Measurements from ENCODE around the gene RASA1. TPM values are rescaled to one million over a fixed set of nuclear protein-coding genes. Genes with fewer than 3 reads are reported as not detected.

Gene RASA1
- total RNA-seq, 2 experiments from 2014 or later, result 17.0 to 21.1 TPM

- ATAC-seq (ENCODE audit: low read depth), result no peak
- POLR2A ChIA-PET, result no interaction called here
- Mint-ChIP-seq H3K27me3 (no peaks in the 10 kb centered on the region), H3K27ac (peak overlapping the region; percentile 42), H3K4me1 (peaks cover 23% of the 10 kb centered on the region), H3K4me3 (no peak overlapping the region), H3K9me3 (no peaks in the 10 kb centered on the region), H3K36me3 (peaks cover 25% of the 10 kb centered on the region)
- no peak for DNase-seq
These were observed 137.9 kb downstream of the RASA1 start for GRCh38 chr5:87405472-87406155.

DNA sequence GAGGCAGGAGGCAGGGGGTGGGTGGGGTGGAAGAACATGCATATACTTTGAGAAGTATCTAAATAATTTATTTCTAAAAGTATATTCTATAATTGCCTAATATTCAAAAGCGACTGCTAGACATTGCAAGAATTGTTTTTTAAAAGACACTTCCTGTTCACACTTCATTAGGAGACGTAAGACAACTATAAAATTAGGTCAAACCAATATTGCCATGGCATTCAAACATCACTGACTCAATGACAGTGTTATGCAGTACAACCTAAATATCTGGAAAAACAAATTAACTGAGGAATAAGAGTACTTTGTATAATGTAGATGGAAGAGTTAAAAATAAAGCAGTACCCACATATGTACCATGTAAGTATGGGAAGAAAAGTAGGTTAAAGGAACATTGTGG lies 140.5 kb downstream of the RASA1 start:
- Mint-ChIP-seq H3K4me1 (peaks cover 33% of the 10 kb centered on the region), H3K9me3 (no peaks in the 10 kb centered on the region), H3K4me3 (no peak overlapping the region), H3K27me3 (no peaks in the 10 kb centered on the region), H3K36me3 (peaks cover 18% of the 10 kb centered on the region), H3K27ac (no peak overlapping the region)
- ATAC-seq (ENCODE audit: low read depth) (no peak), DNase-seq (no peak)
- POLR2A ChIA-PET, result no interaction called here

GRCh38 chr5:87410931-87411330 lies 143.2 kb downstream of the RASA1 start:
- H3K4me1 Mint-ChIP-seq, result peaks cover 32% of the 10 kb centered on the region
- no peak for ATAC-seq (ENCODE audit: low read depth)
- no peak for DNase-seq
- peaks cover 4% of the 10 kb centered on the region for H3K27me3 Mint-ChIP-seq
- peak overlapping the region; percentile 76 for H3K27ac Mint-ChIP-seq
- POLR2A ChIA-PET, result interaction anchor here (0.8 to 1.6 kb wide), 2 partner anchors 11 to 21 kb away, joined by 3 read pairs; no protein-coding TSS in a partner anchor
- peak overlapping the region; percentile 81 for H3K4me3 Mint-ChIP-seq
- peaks cover 14% of the 10 kb centered on the region for H3K36me3 Mint-ChIP-seq
- no peaks in the 10 kb centered on the region for H3K9me3 Mint-ChIP-seq

GRCh38 chr5:87411586-87411972 lies 143.9 kb downstream of the RASA1 start:
- Mint-ChIP-seq H3K27ac (peak overlapping the region; percentile 96), H3K36me3 (peaks cover 10% of the 10 kb centered on the region), H3K4me1 (peaks cover 28% of the 10 kb centered on the region), H3K27me3 (peaks cover 4% of the 10 kb centered on the region), H3K4me3 (peak overlapping the region; percentile 97), H3K9me3 (no peaks in the 10 kb centered on the region)
- no peak for DNase-seq
- no peak for ATAC-seq (ENCODE audit: low read depth)
- POLR2A ChIA-PET, result interaction anchor here (0.8 to 1.6 kb wide), 2 partner anchors 11 to 21 kb away, joined by 3 read pairs; no protein-coding TSS in a partner anchor

GRCh38 chr5:87411973-87412629 lies 144.4 kb downstream of the RASA1 start:
- H3K27ac Mint-ChIP-seq, result peak overlapping the region; percentile 96

DNA sequence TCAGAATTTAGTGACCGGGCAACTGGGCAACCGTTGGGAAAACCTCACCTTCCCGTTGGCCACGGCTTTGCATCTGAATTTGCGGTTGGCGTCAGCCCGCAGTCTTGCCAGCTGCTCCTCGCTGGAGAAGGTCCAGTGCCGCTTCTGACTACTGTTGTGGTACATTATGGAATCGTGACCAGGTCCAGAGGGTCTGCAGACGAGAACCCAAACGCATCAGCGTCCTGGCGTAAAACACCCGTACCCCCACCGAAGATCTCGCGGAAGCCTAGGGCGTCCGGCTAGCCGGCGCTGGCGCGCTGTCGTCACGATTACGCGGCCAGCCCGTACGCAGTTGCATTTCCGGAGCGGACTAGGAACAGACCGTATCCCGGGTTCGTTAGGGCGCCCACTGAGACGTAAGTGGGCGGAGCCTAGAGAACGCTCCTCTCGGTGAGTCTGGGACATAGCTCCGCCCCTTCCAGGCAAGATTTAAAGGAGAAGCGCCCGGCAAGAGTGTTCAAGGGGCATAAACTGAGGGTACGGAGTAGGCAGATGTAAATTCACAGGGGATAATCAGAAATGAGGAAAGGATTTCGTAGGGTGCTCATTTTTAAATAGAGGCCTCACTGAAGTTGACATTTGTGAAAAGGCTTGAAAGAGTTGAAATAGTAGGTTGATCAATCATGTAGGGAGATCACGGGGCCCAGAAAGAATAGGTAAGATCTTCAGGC lies 145.1 kb downstream of the RASA1 start, which contains the start of gene CCNH:
Gene CCNH (minus strand): TSS at position 301 of the 713 bp plus-strand sequence. CDS start 136 bp downstream, at position 165.
- no peaks in the 10 kb centered on the region for H3K9me3 Mint-ChIP-seq
- POLR2A ChIA-PET, result interaction anchor here (0.6 to 1.0 kb wide), 2 partner anchors 39 to 145 kb away, joined by 3 read pairs; partner anchors contain the start of gene RASA1
- H3K4me1 Mint-ChIP-seq, result peaks cover 25% of the 10 kb centered on the region
- peaks cover 8% of the 10 kb centered on the region for H3K36me3 Mint-ChIP-seq
- H3K4me3 Mint-ChIP-seq, result peak within 1 kb of the TSS; percentile 97
- peak; percentile 92 for DNase-seq
- peak within 1 kb of the TSS; percentile 96 for H3K27ac Mint-ChIP-seq
- ATAC-seq (ENCODE audit: low read depth), result peak; percentile 96
- peaks cover 4% of the 10 kb centered on the region for H3K27me3 Mint-ChIP-seq

More at GRCh38 chr5:87411973-87412629, 144.4 kb downstream of the RASA1 start:
- POLR2A ChIA-PET, result interaction anchor here (0.8 to 1.6 kb wide), 3 partner anchors 12 to 144 kb away, joined by 3 read pairs; partner anchors contain the start of gene RASA1
- Mint-ChIP-seq H3K9me3 (no peaks in the 10 kb centered on the region), H3K27me3 (peaks cover 4% of the 10 kb centered on the region), H3K4me3 (peak overlapping the region; percentile 97), H3K36me3 (peaks cover 9% of the 10 kb centered on the region), H3K4me1 (peaks cover 25% of the 10 kb centered on the region)
- peak; percentile 34 for ATAC-seq (ENCODE audit: low read depth)
- DNase-seq, result no peak

GRCh38 chr5:87413343-87413645 lies 145.6 kb downstream of the RASA1 start:
- peaks cover 23% of the 10 kb centered on the region for H3K4me1 Mint-ChIP-seq
- H3K27me3 Mint-ChIP-seq, result peaks cover 4% of the 10 kb centered on the region
- peaks cover 7% of the 10 kb centered on the region for H3K36me3 Mint-ChIP-seq
- DNase-seq, result no peak
- H3K4me3 Mint-ChIP-seq, result peak overlapping the region; percentile 97
- no peaks in the 10 kb centered on the region for H3K9me3 Mint-ChIP-seq
- peak overlapping the region; percentile 96 for H3K27ac Mint-ChIP-seq
- POLR2A ChIA-PET, result interaction anchor here (0.6 to 1.0 kb wide), 2 partner anchors 39 to 145 kb away, joined by 3 read pairs; partner anchors contain the start of gene RASA1
- no peak for ATAC-seq (ENCODE audit: low read depth)

GRCh38 chr5:87418506-87418905 lies 150.8 kb downstream of the RASA1 start:
- Mint-ChIP-seq H3K4me3 (no peak overlapping the region), H3K9me3 (no peaks in the 10 kb centered on the region), H3K4me1 (peaks cover 2% of the 10 kb centered on the region), H3K27ac (no peak overlapping the region), H3K27me3 (peaks cover 4% of the 10 kb centered on the region), H3K36me3 (no peaks in the 10 kb centered on the region)
- POLR2A ChIA-PET, result no interaction called here
- DNase-seq, result no peak
- ATAC-seq (ENCODE audit: low read depth), result no peak

GRCh38 chr5:87421307-87421706 lies 153.6 kb downstream of the RASA1 start:
- no peaks in the 10 kb centered on the region for H3K4me1 Mint-ChIP-seq
- no peak overlapping the region for H3K4me3 Mint-ChIP-seq
- no peaks in the 10 kb centered on the region for H3K27me3 Mint-ChIP-seq
- DNase-seq (no peak), ATAC-seq (ENCODE audit: low read depth) (no peak)
- POLR2A ChIA-PET, result no interaction called here
- no peaks in the 10 kb centered on the region for H3K9me3 Mint-ChIP-seq
- H3K27ac Mint-ChIP-seq, result no peak overlapping the region
- no peaks in the 10 kb centered on the region for H3K36me3 Mint-ChIP-seq

DNA sequence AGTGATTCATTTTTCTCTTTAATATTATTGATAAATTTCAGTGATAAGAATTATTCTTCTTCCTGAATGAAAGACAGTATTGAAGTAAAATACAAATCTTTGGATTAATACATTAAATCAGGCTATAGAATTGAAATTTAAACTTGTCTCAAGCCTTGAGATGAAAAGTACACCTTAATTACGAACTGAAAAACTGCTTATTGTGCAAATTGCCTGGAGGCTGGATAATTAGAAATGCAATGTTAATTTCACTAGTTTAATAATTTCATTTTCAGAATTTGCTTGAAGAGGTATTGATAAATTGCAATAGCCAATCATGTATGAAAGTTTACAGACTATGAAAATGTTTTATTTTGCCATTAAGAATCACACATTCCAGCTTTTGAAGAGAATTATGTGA lies 156.1 kb downstream of the RASA1 start:
- Mint-ChIP-seq H3K4me1 (no peaks in the 10 kb centered on the region), H3K27me3 (peaks cover 4% of the 10 kb centered on the region), H3K27ac (no peak overlapping the region), H3K36me3 (no peaks in the 10 kb centered on the region), H3K9me3 (no peaks in the 10 kb centered on the region), H3K4me3 (no peak overlapping the region)
- no peak for ATAC-seq (ENCODE audit: low read depth)
- DNase-seq, result no peak
- POLR2A ChIA-PET, result no interaction called here

GRCh38 chr5:87430863-87431457 lies 163.3 kb downstream of the RASA1 start:
- H3K9me3 Mint-ChIP-seq, result no peaks in the 10 kb centered on the region
- ATAC-seq (ENCODE audit: low read depth) (no peak), DNase-seq (no peak)
- no peak overlapping the region for H3K4me3 Mint-ChIP-seq
- H3K27me3 Mint-ChIP-seq, result peaks cover 5% of the 10 kb centered on the region
- POLR2A ChIA-PET, result no interaction called here
- H3K4me1 Mint-ChIP-seq, result no peaks in the 10 kb centered on the region
- no peaks in the 10 kb centered on the region for H3K36me3 Mint-ChIP-seq
- H3K27ac Mint-ChIP-seq, result no peak overlapping the region

DNA sequence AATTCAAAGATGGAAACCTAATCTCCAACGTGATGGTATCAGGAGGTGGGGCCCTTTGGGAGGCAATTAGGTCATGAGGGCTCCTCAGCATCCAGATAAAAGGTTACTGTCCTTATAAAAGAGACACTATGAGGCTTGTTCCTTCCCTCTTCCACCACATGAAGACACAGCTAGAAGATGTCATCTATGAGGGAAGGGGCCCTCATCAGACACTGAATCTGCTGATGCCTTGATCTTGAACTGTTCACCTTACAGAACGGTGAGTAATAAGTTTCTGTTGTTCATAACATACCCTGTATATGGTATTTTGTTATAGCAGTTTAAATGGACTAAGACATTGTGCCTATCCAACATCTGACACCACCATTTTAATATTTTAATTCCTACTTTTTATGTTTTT lies 164.8 kb downstream of the RASA1 start:
- Mint-ChIP-seq H3K9me3 (no peaks in the 10 kb centered on the region), H3K4me3 (no peak overlapping the region), H3K27ac (no peak overlapping the region), H3K27me3 (peaks cover 4% of the 10 kb centered on the region), H3K36me3 (no peaks in the 10 kb centered on the region), H3K4me1 (no peaks in the 10 kb centered on the region)
- ATAC-seq (ENCODE audit: low read depth) (no peak), DNase-seq (no peak)
- POLR2A ChIA-PET, result no interaction called here

GRCh38 chr5:87433945-87434344 lies 166.3 kb downstream of the RASA1 start:
- Mint-ChIP-seq H3K4me3 (no peak overlapping the region), H3K27me3 (peaks cover 2% of the 10 kb centered on the region), H3K4me1 (no peaks in the 10 kb centered on the region), H3K36me3 (no peaks in the 10 kb centered on the region), H3K27ac (no peak overlapping the region), H3K9me3 (no peaks in the 10 kb centered on the region)
- DNase-seq (no peak), ATAC-seq (ENCODE audit: low read depth) (no peak)
- POLR2A ChIA-PET, result no interaction called here
